OCI-LY3 (cell line): Measurements from ENCODE around the gene BAIAP2.

Experiments used
- CTCF ChIP-seq: fragments of 200-600, 300-600 bp; sonication (generic); IDR thresholded peaks from 2 replicates; pipeline ENCODE4 v1.5.1; 2014; ENCODE audit warnings: antibody characterized with exemption, low read length, low read depth
- EZH2phosphoT487 ChIP-seq: fragments of 200-600 bp; shearing (Covaris generic); IDR thresholded peaks from 2 replicates; pipeline ENCODE4 v1.6.1; 2018; ENCODE audit warnings: antibody characterized with exemption, mixed run types, low read depth

- TF ChIP-seq CTCF (no peak), EZH2phosphoT487 (no peak)
Observed at GRCh38 chr17:81046770-81047359, 11.9 kb downstream of the BAIAP2 start.
